IPS-11a (cell line): Measurements from ENCODE around the gene TEX44.

Experiments
- H3K4me3 ChIP-seq: one replicate; pipeline ENCODE4 v1.5.1; 2013; ENCODE audit warnings: low read depth, low read length, control low read depth

Gene TEX44

GRCh38 chr2:231632559-231633142, 40.0 kb downstream of the TEX44 start:
- no peak overlapping the region for H3K4me3 ChIP-seq

GRCh38 chr2:231633241-231633976, 40.7 kb downstream of the TEX44 start:
- H3K4me3 ChIP-seq: no peak overlapping the region

- H3K4me3 ChIP-seq: no peak overlapping the region
Measured at GRCh38 chr2:231634412-231634811, 41.7 kb downstream of the TEX44 start.

GRCh38 chr2:231634951-231635875, 42.5 kb downstream of the TEX44 start:
- H3K4me3 ChIP-seq: no peak overlapping the region

- no peak overlapping the region for H3K4me3 ChIP-seq
Measured at GRCh38 chr2:231640241-231640640, 47.6 kb downstream of the TEX44 start.

- H3K4me3 ChIP-seq: no peak overlapping the region
Measured at GRCh38 chr2:231640641-231641111, 48.0 kb downstream of the TEX44 start.

GRCh38 chr2:231642631-231643494, 50.2 kb downstream of the TEX44 start:
- H3K4me3 ChIP-seq: no peak overlapping the region

- no peak overlapping the region for H3K4me3 ChIP-seq
Measured at GRCh38 chr2:231643495-231643888, 50.8 kb downstream of the TEX44 start.
